Measurements from ENCODE around the gene EHBP1. TPM values are rescaled to one million over a fixed set of nuclear protein-coding genes. Genes with fewer than 3 reads are reported as not detected.

EHBP1 gene
- total and polyA plus RNA-seq, 11 donors = 5.2 to 34.2 (median 18.1) TPM

DNA sequence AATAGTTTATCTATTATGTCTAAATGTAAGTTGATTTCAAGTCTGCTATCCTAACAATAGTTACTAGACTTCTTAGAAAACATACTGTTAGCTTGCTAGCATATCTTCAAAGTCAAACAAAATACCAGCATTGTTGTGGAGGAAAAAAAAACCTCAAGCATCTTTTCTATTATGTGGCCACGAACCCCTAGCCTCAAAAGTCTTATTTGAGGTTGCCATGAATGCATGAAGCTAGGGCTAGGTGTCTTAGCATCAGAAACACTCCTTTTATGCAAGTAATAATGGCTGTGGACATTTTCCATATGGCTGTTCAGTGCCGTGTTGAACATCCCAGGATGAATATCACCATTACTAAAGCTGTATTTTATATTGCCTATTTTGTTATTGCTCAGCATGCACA is 258.5 kb downstream of the EHBP1 start:
- Histone ChIP-seq H3K36me3 (peaks cover 0 to 37% (median 0%) of the 10 kb centered on the region in 9 donors), H3K4me3 (no peak overlapping the region), H3K4me1 (peaks cover 0 to 5% (median 0%) of the 10 kb centered on the region in 12 donors), H3K9me3 (no peaks in the 10 kb centered on the region), H3K27ac (no peak overlapping the region), H3K27me3 (no peaks in the 10 kb centered on the region)
- ATAC-seq (no peak), DNase-seq (no peak)
- TF ChIP-seq POLR2A (IDR thresholded peaks at IDR 0.05) = no peak
- TF ChIP-seq, protein P1, sequence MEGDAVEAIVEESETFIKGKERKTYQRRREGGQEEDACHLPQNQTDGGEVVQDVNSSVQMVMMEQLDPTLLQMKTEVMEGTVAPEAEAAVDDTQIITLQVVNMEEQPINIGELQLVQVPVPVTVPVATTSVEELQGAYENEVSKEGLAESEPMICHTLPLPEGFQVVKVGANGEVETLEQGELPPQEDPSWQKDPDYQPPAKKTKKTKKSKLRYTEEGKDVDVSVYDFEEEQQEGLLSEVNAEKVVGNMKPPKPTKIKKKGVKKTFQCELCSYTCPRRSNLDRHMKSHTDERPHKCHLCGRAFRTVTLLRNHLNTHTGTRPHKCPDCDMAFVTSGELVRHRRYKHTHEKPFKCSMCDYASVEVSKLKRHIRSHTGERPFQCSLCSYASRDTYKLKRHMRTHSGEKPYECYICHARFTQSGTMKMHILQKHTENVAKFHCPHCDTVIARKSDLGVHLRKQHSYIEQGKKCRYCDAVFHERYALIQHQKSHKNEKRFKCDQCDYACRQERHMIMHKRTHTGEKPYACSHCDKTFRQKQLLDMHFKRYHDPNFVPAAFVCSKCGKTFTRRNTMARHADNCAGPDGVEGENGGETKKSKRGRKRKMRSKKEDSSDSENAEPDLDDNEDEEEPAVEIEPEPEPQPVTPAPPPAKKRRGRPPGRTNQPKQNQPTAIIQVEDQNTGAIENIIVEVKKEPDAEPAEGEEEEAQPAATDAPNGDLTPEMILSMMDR (IDR thresholded peaks at IDR 0.05) = no peak
- intact Hi-C loops (cut with DNase I) = no loop called here
- WGBS, 4 donors = 93 to 98% (median 94%) methylated on average over 2 of the region's 2 CpGs

DNA sequence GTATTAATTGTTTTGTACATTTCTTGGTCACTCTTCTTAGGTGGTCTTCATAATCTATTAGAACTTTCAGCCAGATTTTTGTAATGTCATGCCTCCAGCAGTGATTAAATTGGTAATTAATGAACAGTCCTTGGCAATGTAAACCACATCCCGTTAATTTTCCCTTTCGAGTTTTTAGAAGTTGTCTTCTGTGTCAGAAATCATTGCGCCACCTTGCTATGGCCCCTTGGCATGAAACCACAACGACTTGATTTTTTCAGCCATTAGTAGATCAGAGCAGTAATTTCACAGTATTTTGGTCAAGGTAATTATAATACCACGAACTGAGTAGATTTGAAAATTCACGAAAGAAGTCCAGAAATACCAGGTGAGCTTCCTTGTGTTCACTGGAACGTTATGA is 259.2 kb downstream of the EHBP1 start:
- DNase-seq = no peak
- Histone ChIP-seq H3K27ac (no peak overlapping the region), H3K4me1 (peaks cover 0 to 5% (median 0%) of the 10 kb centered on the region in 12 donors), H3K9me3 (no peaks in the 10 kb centered on the region), H3K4me3 (no peak overlapping the region), H3K36me3 (peaks cover 0 to 34% (median 0%) of the 10 kb centered on the region in 9 donors), H3K27me3 (no peaks in the 10 kb centered on the region)
- WGBS, 4 donors = 90 to 95% (median 95%) methylated on average over 7 of the region's 7 CpGs
- TF ChIP-seq POLR2A (IDR thresholded peaks at IDR 0.05) = no peak
- TF ChIP-seq, protein P1 (IDR thresholded peaks at IDR 0.05) = no peak
- no peak for ATAC-seq
- intact Hi-C loops (cut with DNase I) = no loop called here

DNA sequence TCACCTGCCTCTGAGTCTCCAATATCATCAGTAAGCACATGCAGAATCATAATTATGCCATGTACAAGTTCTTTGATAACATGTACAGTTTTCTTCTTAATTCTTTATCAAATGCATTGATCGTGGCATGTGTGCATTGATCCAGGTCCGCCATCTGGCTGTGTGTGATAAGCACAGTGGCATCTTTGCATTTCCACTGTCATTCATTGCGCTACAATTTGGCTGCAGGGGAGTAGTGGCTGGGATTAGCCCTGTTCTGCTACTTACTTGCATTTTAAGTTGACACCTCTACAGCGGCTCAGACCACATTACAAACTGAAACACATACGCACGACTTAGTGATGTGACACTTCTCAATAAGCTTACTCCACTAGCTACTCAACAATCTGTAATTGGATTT is 261.5 kb downstream of the EHBP1 start:
- Histone ChIP-seq H3K4me1 (no peaks in the 10 kb centered on the region), H3K27ac (no peak overlapping the region), H3K9me3 (no peaks in the 10 kb centered on the region), H3K36me3 (peaks cover 0 to 32% (median 0%) of the 10 kb centered on the region in 9 donors), H3K27me3 (no peaks in the 10 kb centered on the region), H3K4me3 (no peak overlapping the region)
- TF ChIP-seq, protein P1 (IDR thresholded peaks at IDR 0.05) = no peak
- TF ChIP-seq POLR2A (IDR thresholded peaks at IDR 0.05) = no peak
- intact Hi-C loops (cut with DNase I) = no loop called here
- no peak for ATAC-seq
- DNase-seq = no peak
- WGBS, 4 donors = 93 to 98% (median 96%) methylated on average over 6 of the region's 6 CpGs

DNA sequence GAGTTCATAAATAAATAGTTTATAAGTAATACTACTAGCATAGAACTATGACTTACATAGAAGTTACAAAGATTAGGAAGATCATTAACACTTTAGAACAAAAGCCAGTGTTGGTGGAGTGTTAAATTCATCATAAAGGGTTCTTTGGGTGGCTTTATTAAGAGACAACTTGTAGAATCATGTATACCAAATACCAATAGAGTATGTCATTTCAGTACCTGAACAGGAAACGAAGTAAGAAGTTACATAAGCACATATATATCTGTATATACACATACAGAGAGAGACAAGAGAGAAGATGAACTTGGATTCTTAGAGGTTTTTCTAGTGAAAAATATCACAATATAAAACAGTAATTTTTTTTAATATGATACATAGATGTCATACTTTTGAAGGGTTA is 262.7 kb downstream of the EHBP1 start:
- no peaks in the 10 kb centered on the region for H3K4me1 ChIP-seq
- H3K9me3 ChIP-seq = no peaks in the 10 kb centered on the region
- H3K4me3 ChIP-seq = no peak overlapping the region
- intact Hi-C loops (cut with DNase I) = no loop called here
- ATAC-seq (no peak), DNase-seq (no peak)
- H3K27ac ChIP-seq = no peak overlapping the region
- H3K36me3 ChIP-seq = peaks cover 0 to 21% (median 0%) of the 10 kb centered on the region in 9 donors
- TF ChIP-seq, protein P1 (IDR thresholded peaks at IDR 0.05) = no peak
- no peak for TF ChIP-seq POLR2A (IDR thresholded peaks at IDR 0.05)
- WGBS, 4 donors = 96 to 99% (median 97%) methylated on average over 1 of the region's 1 CpG
- H3K27me3 ChIP-seq = no peaks in the 10 kb centered on the region
